Mucosa of descending colon (tissue), 3 donors: Measurements from ENCODE around the gene NYNRIN. TPM values are rescaled to one million over a fixed set of nuclear protein-coding genes. Genes with fewer than 3 reads are reported as not detected.

Experiments used
- ATAC-seq: fragments of 200-7000 bp; cut with Tn5 transposase; one replicate; pipeline ENCODE4 v1.9.1; 2020; ENCODE audit warnings: mild to moderate bottlenecking, moderate library complexity
- DNase-seq, 3 donors: peaks; one replicate each; pipeline ENCODE4 v3.0.0-alpha.2; 2020
- H3K36me3 ChIP-seq: fragments of 200-600 bp; one replicate; pipeline ENCODE4 v1.8.0; 2021; ENCODE audit warnings: low read depth, mild to moderate bottlenecking
- H3K4me1 ChIP-seq: fragments of 200-600 bp; one replicate; pipeline ENCODE4 v1.8.0; 2021; ENCODE audit warnings: low read depth, mild to moderate bottlenecking
- H3K4me3 ChIP-seq: fragments of 200-600 bp; one replicate; pipeline ENCODE4 v1.8.0; 2021; ENCODE audit warnings: mild to moderate bottlenecking
- H3K9me3 ChIP-seq: fragments of 200-600 bp; one replicate; pipeline ENCODE4 v1.8.0; 2021; ENCODE audit warnings: mild to moderate bottlenecking
- CTCF ChIP-seq: fragments of 200-600 bp; IDR thresholded peaks from one replicate; pipeline ENCODE4 v1.8.0; 2022; ENCODE audit warnings: antibody characterized with exemption, mild to moderate bottlenecking
- intact Hi-C, 2 donors: fragments of 100-400 bp; cut with DNase I in 1 of 2; cut with micrococcal nuclease in 1 of 2; formaldehyde crosslinking; loops; one replicate each; pipeline versions ENCODE4 v1.11.0 to v1.11.1; 2022; cut with DNase I, micrococcal nuclease
- total RNA-seq, 3 donors: library from RNA; stranded (reverse); fragmentation: NEBNext Ultra II Directional in 2 of 3; extraction: Animal tissue kit (Norgen Biotek cat#: 25700) in 2 of 3; gene quantifications; one replicate each; pipeline versions ENCODE4 v1.2.1 to v1.2.4, GENCODE V29; 2021 to 2023
- donor health status: DM: no; HTN: no; CAD: no; lungs with moderate emphysema.
- donor health status: DM: no; HTN: no; CAD: no.
- donor health status: DM: no; HTN: yes; CAD: no.

NYNRIN gene
- total RNA-seq, 3 donors from 2014 or later, result 12.1 to 15.8 (median 13.4) TPM

GRCh38 chr14:24378981-24379906, 19.6 kb upstream of the NYNRIN start:
- H3K4me1 ChIP-seq, result no peaks in the 10 kb centered on the region
- no peaks in the 10 kb centered on the region for H3K36me3 ChIP-seq
- no peak for DNase-seq
- no peak for ATAC-seq
- no peaks in the 10 kb centered on the region for H3K9me3 ChIP-seq
- TF ChIP-seq CTCF, result no peak
- intact Hi-C loops, result no loop called here
- no peak overlapping the region for H3K4me3 ChIP-seq

- Histone ChIP-seq H3K4me1 (no peaks in the 10 kb centered on the region), H3K36me3 (no peaks in the 10 kb centered on the region), H3K9me3 (no peaks in the 10 kb centered on the region), H3K4me3 (no peak overlapping the region)
- DNase-seq (no peak), ATAC-seq (no peak)
- intact Hi-C loops, result no loop called here
- TF ChIP-seq CTCF, result no peak
Observed at GRCh38 chr14:24379907-24380730, 18.7 kb upstream of the NYNRIN start.

DNA sequence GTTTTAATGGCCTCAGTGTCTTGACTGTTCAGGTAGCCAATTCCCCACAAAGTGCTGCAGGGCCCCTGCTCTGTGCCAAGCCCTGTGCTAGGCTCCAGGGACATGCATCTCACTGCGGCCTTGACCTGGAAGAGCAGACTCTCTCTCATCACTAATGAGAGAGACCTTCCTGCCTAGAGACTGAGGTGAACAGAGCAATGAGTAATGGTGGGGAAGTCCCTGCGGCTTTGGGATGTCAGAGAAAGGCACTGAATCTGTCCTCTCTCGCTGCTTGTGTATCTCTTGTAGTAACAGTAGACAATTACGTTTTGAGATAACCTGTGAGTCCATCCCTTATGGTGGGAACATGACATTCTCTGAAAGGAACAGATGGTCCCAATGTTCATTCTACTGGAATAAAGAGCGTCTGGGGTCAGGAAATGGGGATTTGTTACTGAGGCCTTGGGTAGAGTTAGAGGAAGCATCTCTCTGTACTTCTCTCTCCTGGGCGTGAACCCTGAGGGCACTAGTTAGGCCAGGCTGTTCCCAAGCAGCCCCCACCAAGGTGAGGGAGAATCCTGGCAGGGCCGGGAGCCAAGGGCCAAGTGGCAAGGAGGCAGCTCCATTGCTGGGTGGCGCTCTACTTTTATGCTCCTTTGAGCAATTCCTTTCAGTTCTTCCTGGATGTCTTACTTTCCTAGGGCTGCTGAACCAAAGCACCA, 17.3 kb upstream of the NYNRIN start:
- Histone ChIP-seq H3K4me1 (no peaks in the 10 kb centered on the region), H3K9me3 (no peaks in the 10 kb centered on the region), H3K4me3 (no peak overlapping the region), H3K36me3 (no peaks in the 10 kb centered on the region)
- intact Hi-C loops, result no loop called here
- DNase-seq, result no peak
- TF ChIP-seq CTCF, result no peak
- ATAC-seq, result no peak

DNA sequence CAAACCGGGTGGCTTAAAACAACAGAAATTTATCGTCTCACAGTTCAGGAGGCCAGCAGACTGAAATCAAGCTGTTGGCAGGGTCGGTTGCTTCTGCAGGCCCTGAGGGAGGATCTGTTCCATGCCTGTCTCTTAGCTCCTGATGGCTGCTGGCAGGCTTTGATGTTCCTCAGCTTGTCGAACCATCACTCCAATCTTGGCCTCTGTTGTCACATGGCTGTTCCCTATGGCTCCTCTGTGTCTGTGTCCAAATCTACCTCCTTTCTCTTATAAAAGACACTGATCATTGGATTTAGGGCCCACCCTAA, 16.8 kb upstream of the NYNRIN start:
- intact Hi-C loops, result no loop called here
- H3K9me3 ChIP-seq, result no peaks in the 10 kb centered on the region
- H3K4me3 ChIP-seq, result no peak overlapping the region
- TF ChIP-seq CTCF, result no peak
- ATAC-seq (no peak), DNase-seq (no peak)
- no peaks in the 10 kb centered on the region for H3K36me3 ChIP-seq
- H3K4me1 ChIP-seq, result no peaks in the 10 kb centered on the region

DNA sequence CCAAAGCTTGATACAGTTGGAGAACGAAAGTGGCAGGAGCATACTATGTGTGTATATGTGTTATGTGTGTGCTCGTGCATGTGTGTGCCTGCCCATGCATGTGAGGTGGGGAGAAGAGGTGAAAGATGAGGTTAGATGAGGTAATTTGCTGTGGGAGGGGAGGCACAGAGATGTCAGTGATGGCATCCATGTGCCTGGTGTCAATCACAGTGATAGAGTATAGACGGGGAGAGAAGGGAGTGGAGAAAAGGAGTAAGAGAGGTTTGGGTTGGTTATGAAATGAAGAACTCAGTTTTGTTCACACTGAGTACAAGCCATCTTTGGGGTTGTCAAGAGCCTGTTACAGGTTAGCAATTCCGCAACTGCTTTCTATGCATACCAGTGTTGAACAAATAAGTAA, 14.6 kb upstream of the NYNRIN start:
- no peak for ATAC-seq
- DNase-seq, result no peak

More for the DNA sequence above, 14.6 kb upstream of the NYNRIN start:
- H3K4me1 ChIP-seq, result no peaks in the 10 kb centered on the region
- H3K9me3 ChIP-seq, result no peaks in the 10 kb centered on the region
- H3K4me3 ChIP-seq, result no peak overlapping the region
- intact Hi-C loops, result no loop called here
- no peak for TF ChIP-seq CTCF
- H3K36me3 ChIP-seq, result no peaks in the 10 kb centered on the region
